Liver (tissue), 9 donors: ENCODE data around the gene POU2F2. TPM values are rescaled to one million over a fixed set of nuclear protein-coding genes. Genes with fewer than 3 reads are reported as not detected.

Experiments used
- DNase-seq: peaks from one replicate; pipeline ENCODE4 v3.0.0-alpha.2; 2017; ENCODE audit warnings: low spot score
- H3K27ac ChIP-seq, 2 donors: one replicate each; pipeline ENCODE4 v1.7.0; 2013; ENCODE audit warnings: inconsistent platforms in 2 of 2, low read length in 2 of 2, control low read depth in 1 of 2, low read depth in 1 of 2, mild to moderate bottlenecking in 1 of 2
- H3K27me3 ChIP-seq, 4 donors: one replicate each; pipeline versions ENCODE4 v1.6.1 to v1.7.0; 2013; ENCODE audit warnings: low read length in 3 of 4, inconsistent platforms in 1 of 4, mild to moderate bottlenecking in 1 of 4, moderate library complexity in 1 of 4; ENCODE audit not compliant: control insufficient read depth in 4 of 4, insufficient read depth in 4 of 4
- H3K36me3 ChIP-seq, 4 donors: one replicate each; pipeline versions ENCODE4 v1.6.1 to v1.7.0; 2013; ENCODE audit warnings: low read length in 3 of 4, mild to moderate bottlenecking in 3 of 4, low read depth in 1 of 4, moderate library complexity in 1 of 4; ENCODE audit not compliant: control insufficient read depth in 4 of 4, insufficient read depth in 3 of 4
- H3K4me1 ChIP-seq, 4 donors: one replicate each; pipeline versions ENCODE4 v1.6.1 to v1.7.0; 2013; ENCODE audit warnings: low read length in 3 of 4, mild to moderate bottlenecking in 3 of 4, moderate library complexity in 1 of 4; ENCODE audit not compliant: control insufficient read depth in 4 of 4, insufficient read depth in 4 of 4
- H3K4me3 ChIP-seq, 3 donors: one replicate each; pipeline versions ENCODE4 v1.6.1 to v1.7.0; 2013; ENCODE audit warnings: low read length in 3 of 3, control low read depth in 1 of 3, low read depth in 1 of 3, mild to moderate bottlenecking in 1 of 3
- H3K9ac ChIP-seq, 2 donors: one replicate each; pipeline ENCODE4 v1.7.0; 2013; ENCODE audit warnings: low read length in 2 of 2, mild to moderate bottlenecking in 2 of 2, moderate library complexity in 2 of 2, control low read depth in 1 of 2, low read depth in 1 of 2
- H3K9me3 ChIP-seq, 4 donors: one replicate each; pipeline versions ENCODE4 v1.6.1 to v1.7.0; 2013; ENCODE audit warnings: low read length in 3 of 4; ENCODE audit not compliant: control insufficient read depth in 4 of 4
- EGR1 ChIP-seq, 2 donors: IDR thresholded peaks; 2 replicates each; pipeline ENCODE4 v1.6.1; 2016 to 2018; ENCODE audit warnings: antibody characterized with exemption in 2 of 2, low read depth in 2 of 2
- FOXA1 ChIP-seq: IDR thresholded peaks from 2 replicates; pipeline ENCODE4 v1.6.1; 2016; ENCODE audit warnings: antibody characterized with exemption
- FOXA2 ChIP-seq: IDR thresholded peaks from 2 replicates; pipeline ENCODE4 v1.6.1; 2016; ENCODE audit warnings: antibody characterized with exemption
- HNF4G ChIP-seq: IDR thresholded peaks from 2 replicates; pipeline ENCODE4 v1.6.1; 2016; ENCODE audit warnings: antibody characterized with exemption
- JUND ChIP-seq, 2 donors: IDR thresholded peaks; 2 replicates each; pipeline ENCODE4 v1.6.1; 2016; ENCODE audit warnings: antibody characterized with exemption in 2 of 2
- NR2F2 ChIP-seq: IDR thresholded peaks from 2 replicates; pipeline ENCODE4 v1.6.1; 2016; ENCODE audit warnings: antibody characterized with exemption
- RXRA ChIP-seq, 2 donors: IDR thresholded peaks; 2 replicates each; pipeline ENCODE4 v1.6.1; 2017 to 2018; ENCODE audit warnings: antibody characterized with exemption in 2 of 2, mild to moderate bottlenecking in 1 of 2
- SP1 ChIP-seq: IDR thresholded peaks from 2 replicates; pipeline ENCODE4 v1.6.1; 2018; ENCODE audit warnings: antibody characterized with exemption, mild to moderate bottlenecking
- TAF1 ChIP-seq: conservative IDR thresholded peaks from 2 replicates; pipeline ENCODE4 v1.6.1; 2016; ENCODE audit warnings: antibody characterized with exemption, mild to moderate bottlenecking
- YY1 ChIP-seq: IDR thresholded peaks from 2 replicates; pipeline ENCODE4 v1.6.1; 2016; ENCODE audit warnings: antibody characterized with exemption, mild to moderate bottlenecking
- WGBS: extraction: QIAGEN DNeasy Blood & Tissue Kit; methylation state at CpG from one replicate; pipeline ENCODE4 v1.1.7; 2013; 5-methylcytosine and 5-hydroxymethylcytosine counted together
- polyA plus RNA-seq, 2 donors: library from polyadenylated mRNA; stranded (reverse) in 1 of 2; unstranded in 1 of 2; fragments of 200-250 nt in 1 of 2; fragments of >200 nt in 1 of 2; fragmentation: Nextera tagmentation in 1 of 2; extraction: Ambion mirVana in 1 of 2; gene quantifications; one replicate each; pipeline versions ENCODE4 v1.2.1 to v1.2.3, GENCODE V29; 2013 to 2015
- total RNA-seq, 2 donors: library from RNA; depleted of rRNA; stranded (reverse); fragments of >200 nt; gene quantifications; one replicate each; pipeline ENCODE4 v1.2.3, GENCODE V29; 2014
- TF ChIP-seq, protein P1 (sequence below): IDR thresholded peaks from 2 replicates; pipeline ENCODE4 v1.6.1; 2016; ENCODE audit warnings: antibody characterized with exemption, mild to moderate bottlenecking
- TF ChIP-seq, protein P2 (sequence below): IDR thresholded peaks from 2 replicates; pipeline ENCODE4 v1.6.1; 2016; ENCODE audit warnings: antibody characterized with exemption
- TF ChIP-seq, protein P3 (sequence below): IDR thresholded peaks from 2 replicates; pipeline ENCODE4 v1.6.1; 2016; ENCODE audit warnings: antibody characterized with exemption
- TF ChIP-seq, protein P4 (sequence below): IDR thresholded peaks from 2 replicates; pipeline ENCODE4 v1.6.1; 2016; ENCODE audit warnings: antibody characterized with exemption
- TF ChIP-seq, protein P5 (sequence below): fragments of 150-350 bp; IDR thresholded peaks from 2 replicates; pipeline ENCODE4 v1.5.1; 2017; ENCODE audit warnings: improper control_type of control experiment, low read depth, low read length; ENCODE audit not compliant: missing input control
- donor health status: healthy.
- donor health status: healthy.
- donor health status: healthy.
- donor health status: healthy.
- donor health status: healthy.

Gene POU2F2
- total and polyA plus RNA-seq, 4 donors: 0.75 to 1.2 (median 0.97) TPM

DNA sequence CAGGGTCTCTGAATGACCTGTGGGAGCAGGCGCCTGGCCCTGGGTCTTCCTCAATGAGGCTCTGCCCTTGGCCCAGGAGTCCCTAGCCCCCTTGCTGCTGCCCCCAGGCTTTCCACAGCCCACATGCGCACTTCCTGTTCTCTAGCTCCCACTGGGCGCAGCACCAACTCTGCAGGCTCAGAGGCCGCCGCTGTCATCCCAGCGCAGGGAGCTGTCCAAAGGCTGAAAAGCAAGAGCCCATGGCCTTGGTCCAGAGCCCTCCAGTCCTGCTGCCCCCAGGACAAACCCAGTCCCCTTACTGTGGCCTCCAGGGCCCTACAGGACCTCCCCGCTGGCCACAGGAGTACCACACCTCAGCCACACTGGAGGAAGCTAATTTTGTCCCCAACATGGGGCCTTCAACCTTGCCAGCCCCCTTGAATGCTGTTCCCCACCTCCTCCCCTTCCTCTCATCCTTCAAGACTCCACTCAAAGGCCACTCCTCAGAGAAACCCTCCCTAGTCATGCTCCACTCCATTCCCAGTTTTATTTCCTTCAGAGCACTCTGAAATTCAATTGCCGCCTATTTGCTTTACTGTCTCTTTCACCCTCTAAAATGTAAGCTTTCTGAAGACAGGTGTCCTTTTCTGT lies 8.0 kb upstream of the POU2F2 start:
- no peak overlapping the region for H3K9ac ChIP-seq
- H3K27ac ChIP-seq: no peak overlapping the region
- H3K4me1 ChIP-seq: no peaks in the 10 kb centered on the region
- peak; percentile 70 for DNase-seq
- H3K27me3 ChIP-seq: no peaks in the 10 kb centered on the region
- no peaks in the 10 kb centered on the region for H3K9me3 ChIP-seq
- no peak overlapping the region for H3K4me3 ChIP-seq
- no peaks in the 10 kb centered on the region for H3K36me3 ChIP-seq
- TF ChIP-seq, protein P1, sequence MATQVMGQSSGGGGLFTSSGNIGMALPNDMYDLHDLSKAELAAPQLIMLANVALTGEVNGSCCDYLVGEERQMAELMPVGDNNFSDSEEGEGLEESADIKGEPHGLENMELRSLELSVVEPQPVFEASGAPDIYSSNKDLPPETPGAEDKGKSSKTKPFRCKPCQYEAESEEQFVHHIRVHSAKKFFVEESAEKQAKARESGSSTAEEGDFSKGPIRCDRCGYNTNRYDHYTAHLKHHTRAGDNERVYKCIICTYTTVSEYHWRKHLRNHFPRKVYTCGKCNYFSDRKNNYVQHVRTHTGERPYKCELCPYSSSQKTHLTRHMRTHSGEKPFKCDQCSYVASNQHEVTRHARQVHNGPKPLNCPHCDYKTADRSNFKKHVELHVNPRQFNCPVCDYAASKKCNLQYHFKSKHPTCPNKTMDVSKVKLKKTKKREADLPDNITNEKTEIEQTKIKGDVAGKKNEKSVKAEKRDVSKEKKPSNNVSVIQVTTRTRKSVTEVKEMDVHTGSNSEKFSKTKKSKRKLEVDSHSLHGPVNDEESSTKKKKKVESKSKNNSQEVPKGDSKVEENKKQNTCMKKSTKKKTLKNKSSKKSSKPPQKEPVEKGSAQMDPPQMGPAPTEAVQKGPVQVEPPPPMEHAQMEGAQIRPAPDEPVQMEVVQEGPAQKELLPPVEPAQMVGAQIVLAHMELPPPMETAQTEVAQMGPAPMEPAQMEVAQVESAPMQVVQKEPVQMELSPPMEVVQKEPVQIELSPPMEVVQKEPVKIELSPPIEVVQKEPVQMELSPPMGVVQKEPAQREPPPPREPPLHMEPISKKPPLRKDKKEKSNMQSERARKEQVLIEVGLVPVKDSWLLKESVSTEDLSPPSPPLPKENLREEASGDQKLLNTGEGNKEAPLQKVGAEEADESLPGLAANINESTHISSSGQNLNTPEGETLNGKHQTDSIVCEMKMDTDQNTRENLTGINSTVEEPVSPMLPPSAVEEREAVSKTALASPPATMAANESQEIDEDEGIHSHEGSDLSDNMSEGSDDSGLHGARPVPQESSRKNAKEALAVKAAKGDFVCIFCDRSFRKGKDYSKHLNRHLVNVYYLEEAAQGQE: peak; percentile 98
- TF ChIP-seq, protein P2, sequence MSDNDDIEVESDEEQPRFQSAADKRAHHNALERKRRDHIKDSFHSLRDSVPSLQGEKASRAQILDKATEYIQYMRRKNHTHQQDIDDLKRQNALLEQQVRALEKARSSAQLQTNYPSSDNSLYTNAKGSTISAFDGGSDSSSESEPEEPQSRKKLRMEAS: no peak
- 26% methylated on average over 8 of the region's 8 CpGs for WGBS

DNA sequence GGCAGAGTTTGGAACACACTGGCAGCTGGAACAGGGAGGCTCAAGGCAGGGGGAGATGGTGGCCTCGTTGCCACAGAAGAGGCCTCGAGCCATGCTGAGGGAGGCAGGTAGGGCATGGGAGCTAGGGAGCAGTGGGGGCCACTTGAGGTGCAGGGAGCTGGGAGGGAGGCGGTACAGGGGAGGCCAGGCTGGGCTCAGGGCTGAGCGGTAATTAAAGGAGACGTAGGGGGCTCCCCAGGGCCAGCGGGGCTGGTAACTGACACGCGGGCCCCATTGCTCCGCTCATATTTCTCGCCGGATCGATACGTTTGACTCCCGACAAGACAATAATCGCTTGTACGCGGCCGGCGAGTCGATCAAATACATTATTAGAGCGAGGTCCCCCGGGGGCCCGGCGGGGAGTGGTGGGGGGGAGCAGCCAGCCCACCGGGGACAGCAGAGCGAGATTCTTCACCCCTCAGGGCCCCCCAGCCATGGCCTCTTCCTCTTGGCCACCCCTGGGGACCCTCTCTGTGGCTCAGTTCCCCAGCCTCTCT lies 2.4 kb upstream of the POU2F2 start:
- Histone ChIP-seq H3K9me3 (no peaks in the 10 kb centered on the region), H3K27ac (no peak overlapping the region), H3K9ac (no peak overlapping the region), H3K27me3 (peaks cover 0 to 3% (median 0%) of the 10 kb centered on the region in 4 donors), H3K36me3 (no peaks in the 10 kb centered on the region), H3K4me3 (no peak overlapping the region), H3K4me1 (peaks cover 0 to 14% (median 4%) of the 10 kb centered on the region in 4 donors)
- WGBS: 85% methylated on average over 26 of the region's 26 CpGs
- DNase-seq: no peak
- TF ChIP-seq HNF4G: no peak
- TF ChIP-seq, protein P1: no peak
- TF ChIP-seq NR2F2: no peak
- no peak for TF ChIP-seq TAF1
- TF ChIP-seq, protein P3, sequence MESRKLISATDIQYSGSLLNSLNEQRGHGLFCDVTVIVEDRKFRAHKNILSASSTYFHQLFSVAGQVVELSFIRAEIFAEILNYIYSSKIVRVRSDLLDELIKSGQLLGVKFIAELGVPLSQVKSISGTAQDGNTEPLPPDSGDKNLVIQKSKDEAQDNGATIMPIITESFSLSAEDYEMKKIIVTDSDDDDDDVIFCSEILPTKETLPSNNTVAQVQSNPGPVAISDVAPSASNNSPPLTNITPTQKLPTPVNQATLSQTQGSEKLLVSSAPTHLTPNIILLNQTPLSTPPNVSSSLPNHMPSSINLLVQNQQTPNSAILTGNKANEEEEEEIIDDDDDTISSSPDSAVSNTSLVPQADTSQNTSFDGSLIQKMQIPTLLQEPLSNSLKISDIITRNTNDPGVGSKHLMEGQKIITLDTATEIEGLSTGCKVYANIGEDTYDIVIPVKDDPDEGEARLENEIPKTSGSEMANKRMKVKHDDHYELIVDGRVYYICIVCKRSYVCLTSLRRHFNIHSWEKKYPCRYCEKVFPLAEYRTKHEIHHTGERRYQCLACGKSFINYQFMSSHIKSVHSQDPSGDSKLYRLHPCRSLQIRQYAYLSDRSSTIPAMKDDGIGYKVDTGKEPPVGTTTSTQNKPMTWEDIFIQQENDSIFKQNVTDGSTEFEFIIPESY: no peak
- no peak for TF ChIP-seq RXRA (IDR thresholded peaks at IDR 0.05)
- no peak for TF ChIP-seq FOXA2
- TF ChIP-seq FOXA1: no peak
- TF ChIP-seq, protein P2: no peak
- TF ChIP-seq SP1: no peak
- TF ChIP-seq JUND (IDR thresholded peaks at IDR 0.05): no peak
- no peak for TF ChIP-seq EGR1 (IDR thresholded peaks at IDR 0.05; ENCODE audit: low read depth in 2 of 2)
- TF ChIP-seq, protein P4, sequence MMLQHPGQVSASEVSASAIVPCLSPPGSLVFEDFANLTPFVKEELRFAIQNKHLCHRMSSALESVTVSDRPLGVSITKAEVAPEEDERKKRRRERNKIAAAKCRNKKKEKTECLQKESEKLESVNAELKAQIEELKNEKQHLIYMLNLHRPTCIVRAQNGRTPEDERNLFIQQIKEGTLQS: no peak
- TF ChIP-seq, protein P5, sequence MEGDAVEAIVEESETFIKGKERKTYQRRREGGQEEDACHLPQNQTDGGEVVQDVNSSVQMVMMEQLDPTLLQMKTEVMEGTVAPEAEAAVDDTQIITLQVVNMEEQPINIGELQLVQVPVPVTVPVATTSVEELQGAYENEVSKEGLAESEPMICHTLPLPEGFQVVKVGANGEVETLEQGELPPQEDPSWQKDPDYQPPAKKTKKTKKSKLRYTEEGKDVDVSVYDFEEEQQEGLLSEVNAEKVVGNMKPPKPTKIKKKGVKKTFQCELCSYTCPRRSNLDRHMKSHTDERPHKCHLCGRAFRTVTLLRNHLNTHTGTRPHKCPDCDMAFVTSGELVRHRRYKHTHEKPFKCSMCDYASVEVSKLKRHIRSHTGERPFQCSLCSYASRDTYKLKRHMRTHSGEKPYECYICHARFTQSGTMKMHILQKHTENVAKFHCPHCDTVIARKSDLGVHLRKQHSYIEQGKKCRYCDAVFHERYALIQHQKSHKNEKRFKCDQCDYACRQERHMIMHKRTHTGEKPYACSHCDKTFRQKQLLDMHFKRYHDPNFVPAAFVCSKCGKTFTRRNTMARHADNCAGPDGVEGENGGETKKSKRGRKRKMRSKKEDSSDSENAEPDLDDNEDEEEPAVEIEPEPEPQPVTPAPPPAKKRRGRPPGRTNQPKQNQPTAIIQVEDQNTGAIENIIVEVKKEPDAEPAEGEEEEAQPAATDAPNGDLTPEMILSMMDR: no peak
- TF ChIP-seq YY1: no peak
